Smooth muscle cell (in vitro differentiated cells): Measurements from ENCODE around the gene SPTSSA. TPM values are rescaled to one million over a fixed set of nuclear protein-coding genes. Genes with fewer than 3 reads are reported as not detected.
A peak's percentile ranks its signal among the peaks of the same experiment; 100 is the strongest.

Experiments used
- DNase-seq: peaks from one replicate; lab custom pipeline; 2025; ENCODE audit not compliant: unreplicated experiment; lab: John Stamatoyannopoulos, UW
- H2AFZ ChIP-seq: fragments of 200-600 bp; sonication (generic); 2 replicates; pipeline ENCODE4 v1.6.0; 2016; ENCODE audit warnings: antibody characterized with exemption, low read depth, mild to moderate bottlenecking
- H3F3A ChIP-seq: fragments of 200-600 bp; sonication (generic); 2 replicates; pipeline ENCODE4 v1.6.0; 2017; ENCODE audit warnings: antibody characterized with exemption, low read depth
- H3K27ac ChIP-seq: fragments of 200-600 bp; sonication (generic); 2 replicates; pipeline ENCODE4 v1.5.1; 2016; ENCODE audit warnings: low read depth, mild to moderate bottlenecking
- H3K27me3 ChIP-seq: fragments of 200-600 bp; sonication (generic); 2 replicates; pipeline ENCODE4 v1.6.1; 2016; ENCODE audit warnings: low read depth, mild to moderate bottlenecking
- H3K36me3 ChIP-seq: fragments of 200-600 bp; sonication (generic); 2 replicates; pipeline ENCODE4 v1.5.1; 2016; ENCODE audit warnings: low read depth
- H3K4me1 ChIP-seq: fragments of 200-600 bp; sonication (generic); 2 replicates; pipeline ENCODE4 v1.5.1; 2016; ENCODE audit warnings: low read depth
- H3K4me2 ChIP-seq: fragments of 200-600 bp; sonication (generic); 2 replicates; pipeline ENCODE4 v1.6.0; 2016; ENCODE audit warnings: mild to moderate bottlenecking
- H3K4me3 ChIP-seq: fragments of 200-600 bp; sonication (generic); 2 replicates; pipeline ENCODE4 v1.5.1; 2016; ENCODE audit warnings: mild to moderate bottlenecking
- H3K79me2 ChIP-seq: fragments of 200-600 bp; sonication (generic); 2 replicates; pipeline ENCODE4 v1.6.0; 2016; ENCODE audit warnings: low read depth, mild to moderate bottlenecking
- H3K9ac ChIP-seq: fragments of 200-600 bp; sonication (generic); 2 replicates; pipeline ENCODE4 v1.6.0; 2016; ENCODE audit warnings: low read depth
- H3K9me3 ChIP-seq: fragments of 200-600 bp; sonication (generic); replicated peaks from 2 replicates; pipeline ENCODE4 v1.5.1; 2016; ENCODE audit warnings: low read depth
- H4K20me1 ChIP-seq: fragments of 200-600 bp; sonication (generic); 2 replicates; pipeline ENCODE4 v1.6.0; 2016; ENCODE audit warnings: low read depth
- CTCF ChIP-seq: fragments of 200-600 bp; sonication (generic); IDR thresholded peaks from 2 replicates; pipeline ENCODE4 v1.5.1; 2017; ENCODE audit warnings: borderline replicate concordance, mild to moderate bottlenecking, antibody characterized with exemption; ENCODE audit not compliant: insufficient read depth, poor library complexity, severe bottlenecking
- WGBS: methylation state at CpG from one replicate; pipeline ENCODE4 v1.1.7; 2016; ENCODE audit warnings: low lambda C conversion rate; 5-methylcytosine and 5-hydroxymethylcytosine counted together
- polyA plus RNA-seq: library from polyadenylated mRNA; unstranded; fragments of >200 nt; fragmentation: Nextera tagmentation; extraction: Ambion mirVana; gene quantifications from 2 replicates; pipeline ENCODE4 v1.2.1, GENCODE V29; 2016
- total RNA-seq: library from RNA; depleted of rRNA; stranded (reverse); fragments of >200 nt; gene quantifications from 2 replicates; pipeline ENCODE4 v1.2.3, GENCODE V29; 2014

Gene SPTSSA
- total and polyA plus RNA-seq, 2 experiments from 2014 or later, result 22.8 to 23.7 TPM

- peaks cover 6% of the 10 kb centered on the region for H3K36me3 ChIP-seq
- DNase-seq, result no peak
- WGBS, result 89% methylated on average over 3 of the region's 3 CpGs
- no peak overlapping the region for H3K4me2 ChIP-seq
- peaks cover 11% of the 10 kb centered on the region for H3F3A ChIP-seq
- TF ChIP-seq CTCF, result no peak
- H4K20me1 ChIP-seq, result peaks cover 94% of the 10 kb centered on the region
- no peaks in the 10 kb centered on the region for H3K27me3 ChIP-seq
- H2AFZ ChIP-seq, result no peak overlapping the region
- peaks cover 16% of the 10 kb centered on the region for H3K4me1 ChIP-seq
- H3K9me3 ChIP-seq, result no peaks in the 10 kb centered on the region
- H3K27ac ChIP-seq, result no peak overlapping the region
- no peak overlapping the region for H3K9ac ChIP-seq
- H3K79me2 ChIP-seq, result peaks cover 90% of the 10 kb centered on the region
- no peak overlapping the region for H3K4me3 ChIP-seq
Observed at GRCh38 chr14:34457186-34457585, 4.9 kb downstream of the SPTSSA start.

GRCh38 chr14:34453226-34453625, 8.8 kb downstream of the SPTSSA start:
- Histone ChIP-seq H2AFZ (no peak overlapping the region), H3F3A (peaks cover 11% of the 10 kb centered on the region), H3K4me2 (no peak overlapping the region), H3K4me3 (no peak overlapping the region), H3K9ac (no peak overlapping the region), H3K9me3 (no peaks in the 10 kb centered on the region), H3K4me1 (no peaks in the 10 kb centered on the region), H4K20me1 (peaks cover 97% of the 10 kb centered on the region), H3K79me2 (peaks cover 99% of the 10 kb centered on the region), H3K27ac (no peak overlapping the region), H3K27me3 (no peaks in the 10 kb centered on the region), H3K36me3 (peaks cover 6% of the 10 kb centered on the region)
- no peak for DNase-seq
- TF ChIP-seq CTCF, result no peak
- WGBS, result 79% methylated on average over 2 of the region's 2 CpGs

- TF ChIP-seq CTCF, result no peak
- WGBS, result 53% methylated on average over 1 of the region's 1 CpG
- no peaks in the 10 kb centered on the region for H3K9me3 ChIP-seq
- no peaks in the 10 kb centered on the region for H3K27me3 ChIP-seq
- peaks cover 99% of the 10 kb centered on the region for H3K79me2 ChIP-seq
- peaks cover 97% of the 10 kb centered on the region for H4K20me1 ChIP-seq
- no peak overlapping the region for H2AFZ ChIP-seq
- no peak overlapping the region for H3K4me3 ChIP-seq
- no peak overlapping the region for H3K27ac ChIP-seq
- no peaks in the 10 kb centered on the region for H3K4me1 ChIP-seq
- no peak overlapping the region for H3K4me2 ChIP-seq
- peak overlapping the region; percentile 11 for H3K9ac ChIP-seq
- H3F3A ChIP-seq, result peaks cover 11% of the 10 kb centered on the region
- DNase-seq, result no peak
- peaks cover 6% of the 10 kb centered on the region for H3K36me3 ChIP-seq
Observed at GRCh38 chr14:34452258-34452822, 9.7 kb downstream of the SPTSSA start.

GRCh38 chr14:34450958-34451357, 11.1 kb downstream of the SPTSSA start:
- Histone ChIP-seq H3K36me3 (peaks cover 6% of the 10 kb centered on the region), H4K20me1 (peaks cover 96% of the 10 kb centered on the region), H3K4me3 (no peak overlapping the region), H3K27ac (no peak overlapping the region), H3K9ac (no peak overlapping the region), H2AFZ (no peak overlapping the region), H3K4me2 (no peak overlapping the region), H3K4me1 (no peaks in the 10 kb centered on the region), H3K9me3 (no peaks in the 10 kb centered on the region), H3K79me2 (peaks cover 98% of the 10 kb centered on the region), H3F3A (peaks cover 11% of the 10 kb centered on the region), H3K27me3 (no peaks in the 10 kb centered on the region)
- TF ChIP-seq CTCF, result no peak
- 94% methylated on average over 1 of the region's 1 CpG for WGBS
- no peak for DNase-seq
